HG03175 (cell line): Measurements from ENCODE around the gene MARCKSL1.
"Not testable (repeated sequence)": the region's sequence is repeated elsewhere in the genome, so short reads cannot be mapped to it uniquely, and the experiment has no call there.

Source experiments
- ATAC-seq: cut with Tn5 transposase; IDR thresholded peaks from one replicate; pipeline ENCODE4 v1.9.1; 2021; ENCODE audit warnings: mild to moderate bottlenecking, moderate library complexity; ENCODE audit not compliant: unreplicated experiment

MARCKSL1 gene

GRCh38 chr1:32335790-32336590, at the start of gene MARCKSL1:
Gene MARCKSL1, minus strand, starts transcription at chr1:32336233. Its CDS starts 200 bp downstream, at chr1:32336033.
- peak; percentile 48 for ATAC-seq

GRCh38 chr1:32380057-32380456, 44.0 kb upstream of the MARCKSL1 start:
- ATAC-seq, result no peak

GRCh38 chr1:32377541-32378220, 41.6 kb upstream of the MARCKSL1 start:
- ATAC-seq, result no peak

- ATAC-seq, result no peak
These were observed 40.2 kb upstream of the MARCKSL1 start for GRCh38 chr1:32376199-32376598.

- no peak for ATAC-seq
These were observed 38.1 kb upstream of the MARCKSL1 start for GRCh38 chr1:32373996-32374592.

GRCh38 chr1:32372149-32372756, 36.2 kb upstream of the MARCKSL1 start:
- ATAC-seq, result no peak

- no peak for ATAC-seq
These were observed 32.0 kb upstream of the MARCKSL1 start for GRCh38 chr1:32367912-32368635.

GRCh38 chr1:32365445-32365844, 29.4 kb upstream of the MARCKSL1 start:
- no peak for ATAC-seq

- no peak for ATAC-seq
These were observed 28.8 kb upstream of the MARCKSL1 start for GRCh38 chr1:32364836-32365235.

- no peak for ATAC-seq
These were observed 27.7 kb upstream of the MARCKSL1 start for GRCh38 chr1:32363713-32364112.

GRCh38 chr1:32362474-32363313, 26.7 kb upstream of the MARCKSL1 start, which contains the start of the genes FAM229A and TSSK3:
Gene FAM229A, minus strand, starts transcription at chr1:32362485. Its CDS starts 394 bp downstream, at chr1:32362091.
Gene TSSK3, plus strand, starts transcription at chr1:32362539. Its CDS starts 163 bp downstream, at chr1:32362702.
- ATAC-seq, result no peak

GRCh38 chr1:32361674-32362473, 25.8 kb upstream of the MARCKSL1 start:
- ATAC-seq, result no peak

- no peak for ATAC-seq
These were observed 25.3 kb upstream of the MARCKSL1 start for GRCh38 chr1:32361308-32361673.

- no peak for ATAC-seq
These were observed 22.4 kb upstream of the MARCKSL1 start for GRCh38 chr1:32358435-32358834.

- no peak for ATAC-seq
These were observed 21.6 kb upstream of the MARCKSL1 start for GRCh38 chr1:32357614-32358013.

- no peak for ATAC-seq
These were observed 20.4 kb upstream of the MARCKSL1 start for GRCh38 chr1:32356478-32356877.

- not testable (repeated sequence) for ATAC-seq
These were observed 19.7 kb upstream of the MARCKSL1 start for GRCh38 chr1:32355778-32356177.

- no peak for ATAC-seq
These were observed 18.0 kb upstream of the MARCKSL1 start for GRCh38 chr1:32353886-32354570.
